Frontal cortex (tissue), 4 donors: Measurements from ENCODE around the gene OSBPL3. TPM values are rescaled to one million over a fixed set of nuclear protein-coding genes. Genes with fewer than 3 reads are reported as not detected.
"Not testable (repeated sequence)": the region's sequence is repeated elsewhere in the genome, so short reads cannot be mapped to it uniquely, and the experiment has no call there.

Experiments used
- DNase-seq, 2 donors: peaks; one replicate each; pipeline ENCODE4 v3.0.0; 2012; ENCODE audit warnings: low spot score in 2 of 2
- FAIRE-seq: peaks from 2 replicates; lab custom pipeline; 2012; peaks lifted over from hg19 to GRCh38; lab: Jason Lieb, UNC
- total RNA-seq: library from RNA; depleted of rRNA; stranded (reverse); fragments of >200 nt; gene quantifications from one replicate; pipeline ENCODE4 v1.2.3, GENCODE V29; 2014
- donor health status: control.
- donor health status: control.
- donor health status: control.

OSBPL3 gene
- total RNA-seq, 1 donor from 2014 or later = 4.5 TPM

- FAIRE-seq (no peak), DNase-seq (no peak)
Measured at GRCh38 chr7:24905996-24906770, 73.8 kb downstream of the OSBPL3 start.

- not testable (repeated sequence) for DNase-seq
Measured at GRCh38 chr7:24903992-24904391, 76.0 kb downstream of the OSBPL3 start.

GRCh38 chr7:24903559-24903958, 76.4 kb downstream of the OSBPL3 start:
- FAIRE-seq (no peak), DNase-seq (no peak)

More at GRCh38 chr7:24903992-24904391, 76.0 kb downstream of the OSBPL3 start:
- not testable (repeated sequence) for FAIRE-seq

- no peak for DNase-seq
- FAIRE-seq = no peak
Measured at GRCh38 chr7:24902931-24903330, 77.0 kb downstream of the OSBPL3 start.

- no peak for FAIRE-seq
- no peak for DNase-seq
Measured at GRCh38 chr7:24902276-24902675, 77.7 kb downstream of the OSBPL3 start.

- FAIRE-seq = no peak
- no peak for DNase-seq
Measured at GRCh38 chr7:24899905-24900304, 80.1 kb downstream of the OSBPL3 start.

- no peak for FAIRE-seq
- no peak for DNase-seq
Measured at GRCh38 chr7:24899161-24899560, 80.8 kb downstream of the OSBPL3 start.

- FAIRE-seq (no peak), DNase-seq (no peak)
Measured at GRCh38 chr7:24898691-24899090, 81.3 kb downstream of the OSBPL3 start.

- FAIRE-seq (no peak), DNase-seq (no peak)
Measured at GRCh38 chr7:24896031-24896501, 83.9 kb downstream of the OSBPL3 start.

GRCh38 chr7:24894429-24895221, 85.4 kb downstream of the OSBPL3 start:
- DNase-seq (no peak), FAIRE-seq (no peak)

GRCh38 chr7:24891311-24891735, 88.7 kb downstream of the OSBPL3 start:
- no peak for DNase-seq
- no peak for FAIRE-seq

- DNase-seq (no peak), FAIRE-seq (no peak)
Measured at GRCh38 chr7:24889611-24890010, 90.4 kb downstream of the OSBPL3 start.

- DNase-seq (no peak), FAIRE-seq (no peak)
Measured at GRCh38 chr7:24888653-24889052, 91.3 kb downstream of the OSBPL3 start.

- FAIRE-seq = no peak
- no peak for DNase-seq
Measured at GRCh38 chr7:24885716-24886115, 94.3 kb downstream of the OSBPL3 start.

GRCh38 chr7:24885305-24885704, 94.7 kb downstream of the OSBPL3 start:
- DNase-seq (no peak), FAIRE-seq (no peak)

GRCh38 chr7:24884401-24884800, 95.6 kb downstream of the OSBPL3 start:
- FAIRE-seq (no peak), DNase-seq (no peak)

- no peak for DNase-seq
- no peak for FAIRE-seq
Measured at GRCh38 chr7:24883622-24884013, 96.4 kb downstream of the OSBPL3 start.

GRCh38 chr7:24882989-24883621, 96.9 kb downstream of the OSBPL3 start:
- FAIRE-seq = no peak
- DNase-seq = no peak

GRCh38 chr7:24881623-24882022, 98.4 kb downstream of the OSBPL3 start:
- DNase-seq (no peak), FAIRE-seq (no peak)

GRCh38 chr7:24880886-24881285, 99.1 kb downstream of the OSBPL3 start:
- DNase-seq = no peak
- FAIRE-seq = no peak

- FAIRE-seq (no peak), DNase-seq (no peak)
Measured at GRCh38 chr7:24879291-24879690, 100.7 kb downstream of the OSBPL3 start.
